IMR-90 (cell line): ENCODE measurements around the gene ENOX1. TPM values are rescaled to one million over a fixed set of nuclear protein-coding genes. Genes with fewer than 3 reads are reported as not detected.

ENCODE experiments used
- ATAC-seq: fragments of 200-7000 bp; cut with Tn5 transposase; 2 replicates; pipeline ENCODE4 v1.9.1; 2020; ENCODE audit warnings: low read depth, mild to moderate bottlenecking, moderate library complexity
- BruUV-seq: library from RNA; stranded (reverse); fragments of 400-500 nt; replicated peaks from 2 replicates; lab custom pipeline; 2021; lab: Mats Ljungman, UMichigan
- CTCF ChIA-PET: fragments of 300-600 bp; formaldehyde crosslinking; extraction: SDS; loops from one replicate; lab custom pipeline; 2021; ENCODE audit warnings: antibody characterized with exemption; lab: Yijun Ruan, JAX
- POLR2A ChIA-PET: fragments of 300-600 bp; sonication (Branson Sonifier 250); formaldehyde crosslinking; loops from one replicate; lab custom pipeline; 2022; ENCODE audit warnings: antibody characterized with exemption; ENCODE audit not compliant: unreplicated experiment; lab: Charles Lee
- DNase-seq: peaks from one replicate; pipeline ENCODE4 v3.0.0; 2013
- H2AFZ ChIP-seq: replicated peaks from 2 replicates; pipeline ENCODE3; 2013; ENCODE audit warnings: low read length, mild to moderate bottlenecking; ENCODE audit not compliant: poor library complexity
- H2AK5ac ChIP-seq: 2 replicates; pipeline ENCODE4 v1.6.1; 2013; ENCODE audit warnings: low read depth, low read length, inconsistent platforms
- H2AK9ac ChIP-seq: replicated peaks from 2 replicates; pipeline ENCODE3; 2013; ENCODE audit warnings: mild to moderate bottlenecking, low read depth, low read length, moderate library complexity; ENCODE audit not compliant: poor library complexity
- H2BK120ac ChIP-seq: 2 replicates; pipeline ENCODE4 v1.6.1; 2013; ENCODE audit warnings: low read depth, low read length, inconsistent platforms
- H2BK15ac ChIP-seq: 3 replicates; pipeline ENCODE4 v1.6.1; 2013; ENCODE audit warnings: low read depth, low read length, inconsistent platforms
- H2BK20ac ChIP-seq: 2 replicates; pipeline ENCODE4 v1.6.1; 2013; ENCODE audit warnings: low read depth, mild to moderate bottlenecking, inconsistent platforms, low read length, moderate library complexity
- H2BK5ac ChIP-seq: 2 replicates; pipeline ENCODE4 v1.6.1; 2013; ENCODE audit warnings: mild to moderate bottlenecking, low read depth, low read length, inconsistent platforms; ENCODE audit not compliant: poor library complexity, severe bottlenecking
- H3K14ac ChIP-seq: replicated peaks from 2 replicates; pipeline ENCODE4 v1.6.1; 2013; ENCODE audit warnings: low read depth, low read length, inconsistent platforms
- H3K18ac ChIP-seq: 2 replicates; pipeline ENCODE4 v1.6.1; 2013; ENCODE audit warnings: low read depth, low read length, control low read depth
- H3K23ac ChIP-seq: 2 replicates; pipeline ENCODE4 v1.6.1; 2013; ENCODE audit warnings: low read depth, low read length, inconsistent platforms
- H3K27ac ChIP-seq: 2 replicates; pipeline ENCODE4 v1.5.1; 2013; ENCODE audit warnings: mild to moderate bottlenecking, control low read depth, low read length; ENCODE audit not compliant: insufficient read depth
- H3K27me3 ChIP-seq: 2 replicates; pipeline ENCODE4 v1.6.1; 2013; ENCODE audit warnings: low read length; ENCODE audit not compliant: control insufficient read depth, insufficient read depth
- H3K36me3 ChIP-seq: 2 replicates; pipeline ENCODE4 v1.6.1; 2013; ENCODE audit warnings: low read length, mixed read lengths; ENCODE audit not compliant: control insufficient read depth, insufficient read depth
- H3K4ac ChIP-seq: 2 replicates; pipeline ENCODE4 v1.6.1; 2013; ENCODE audit warnings: low read depth, low read length, inconsistent platforms
- H3K4me1 ChIP-seq: 2 replicates; pipeline ENCODE4 v1.6.1; 2013; ENCODE audit warnings: low read length, mixed read lengths; ENCODE audit not compliant: control insufficient read depth, insufficient read depth
- H3K4me2 ChIP-seq: 2 replicates; pipeline ENCODE4 v1.6.1; 2013; ENCODE audit warnings: low read depth, mild to moderate bottlenecking, control low read depth, low read length, moderate library complexity
- H3K4me3 ChIP-seq: 2 replicates; pipeline ENCODE4 v1.5.1; 2013; ENCODE audit warnings: low read depth, mild to moderate bottlenecking, control low read depth, low read length, moderate library complexity; ENCODE audit not compliant: insufficient read depth
- H3K56ac ChIP-seq: 2 replicates; pipeline ENCODE4 v1.6.1; 2013; ENCODE audit warnings: low read length, inconsistent platforms; ENCODE audit not compliant: insufficient read depth; ENCODE audit errors: extremely low read depth
- H3K79me1 ChIP-seq, 2 experiments: 2 replicates each; pipeline ENCODE4 v1.6.1; 2013; ENCODE audit warnings: low read length in 2 of 2, inconsistent platforms in 1 of 2, low read depth in 1 of 2
- H3K9ac ChIP-seq: 2 replicates; pipeline ENCODE4 v1.6.1; 2013; ENCODE audit warnings: low read depth, low read length, control low read depth
- H3K9me1 ChIP-seq: 2 replicates; pipeline ENCODE4 v1.6.1; 2013; ENCODE audit warnings: low read length, inconsistent platforms; ENCODE audit not compliant: insufficient read depth
- H3K9me3 ChIP-seq: 2 replicates; pipeline ENCODE4 v1.6.1; 2013; ENCODE audit warnings: low read length; ENCODE audit not compliant: control insufficient read depth, insufficient read depth
- H4K20me1 ChIP-seq: 2 replicates; pipeline ENCODE4 v1.6.1; 2013; ENCODE audit warnings: low read length, inconsistent platforms; ENCODE audit not compliant: insufficient read depth
- H4K5ac ChIP-seq: 2 replicates; pipeline ENCODE4 v1.6.1; 2013; ENCODE audit warnings: mild to moderate bottlenecking, low read depth, low read length, control low read depth
- H4K8ac ChIP-seq, 2 experiments: 2 replicates each; pipeline ENCODE4 v1.6.1; 2013; ENCODE audit warnings: low read depth in 2 of 2, low read length in 2 of 2, control low read depth in 1 of 2, inconsistent platforms in 1 of 2
- H4K91ac ChIP-seq: 2 replicates; pipeline ENCODE4 v1.6.1; 2013; ENCODE audit warnings: low read depth, low read length, inconsistent platforms; ENCODE audit not compliant: insufficient read depth
- BHLHE40 ChIP-seq: fragments of 150-350 bp; IDR thresholded peaks from 2 replicates; pipeline ENCODE4 v1.6.1; 2016; ENCODE audit warnings: mild to moderate bottlenecking, low read depth, low read length
- CHD1 ChIP-seq: IDR thresholded peaks from 2 replicates; pipeline ENCODE4 v1.6.1; 2012; ENCODE audit warnings: low read depth, low read length, improper control_type of control experiment
- FOS ChIP-seq: fragments of 150-350 bp; IDR thresholded peaks from 2 replicates; pipeline ENCODE4 v1.6.1; 2016; ENCODE audit warnings: low read depth, low read length
- MAFK ChIP-seq: IDR thresholded peaks from 2 replicates; pipeline ENCODE4 v1.6.1; 2012; ENCODE audit warnings: low read depth, low read length, improper control_type of control experiment
- MAZ ChIP-seq: IDR thresholded peaks from 2 replicates; pipeline ENCODE4 v1.6.1; 2012; ENCODE audit warnings: low read depth, mild to moderate bottlenecking, low read length, improper control_type of control experiment, moderate library complexity, borderline replicate concordance
- POLR2A ChIP-seq: IDR thresholded peaks from 2 replicates; pipeline ENCODE4 v1.6.1; 2012; ENCODE audit warnings: mild to moderate bottlenecking, low read depth, low read length
- RCOR1 ChIP-seq: IDR thresholded peaks from 2 replicates; pipeline ENCODE4 v1.6.1; 2012; ENCODE audit warnings: mild to moderate bottlenecking, low read length, improper control_type of control experiment; ENCODE audit not compliant: insufficient replicate concordance
- RFX5 ChIP-seq: IDR thresholded peaks from 2 replicates; pipeline ENCODE4 v1.8.0; 2012; ENCODE audit warnings: low read depth, mild to moderate bottlenecking, low read length, moderate library complexity
- WGBS, 2 experiments: methylation state at CpG; one replicate each; pipeline versions ENCODE4 v1.1.5 to v1.1.7; 2013; ENCODE audit warnings: missing lambda C conversion rate in 2 of 2; ENCODE audit not compliant: insufficient read length in 1 of 2; ENCODE audit errors: extremely low coverage in 2 of 2; 5-methylcytosine and 5-hydroxymethylcytosine counted together
- dilution Hi-C: fragments of 300-500 bp; cut with HindIII; formaldehyde crosslinking; loops from one replicate; pipeline ENCODE4 v1.14.3; 2018; ENCODE audit warnings: low sequenced_read_pairs; ENCODE audit not compliant: unreplicated experiment
- in situ Hi-C: fragments of 300-500 bp; cut with MboI; formaldehyde crosslinking; loops from 3 replicates; pipeline ENCODE4 v1.14.3; 2019; ENCODE audit warnings: low sequenced_read_pairs, inconsistent platforms, mixed read lengths
- intact Hi-C: fragments of 100-400 bp; cut with micrococcal nuclease; formaldehyde crosslinking; loops from 2 replicates; pipeline ENCODE4 v1.10.0; 2022
- polyA plus RNA-seq, 3 experiments: library from polyadenylated mRNA; depleted of rRNA; stranded (reverse); fragments of >200 nt; gene quantifications; 2 replicates each; pipeline ENCODE4 v1.2.3, GENCODE V29; 2012; ENCODE audit warnings: low replicate concordance in 1 of 3
- total RNA-seq: library from RNA; depleted of rRNA; stranded (reverse); fragments of >200 nt; gene quantifications from 2 replicates; pipeline ENCODE4 v1.2.3, GENCODE V29; 2012
- TF ChIP-seq, protein P1 (sequence below): conservative IDR thresholded peaks from 2 replicates; pipeline ENCODE4 v1.5.1; 2012; ENCODE audit warnings: mild to moderate bottlenecking, low read depth, low read length, improper control_type of control experiment
- TF ChIP-seq, protein P2 (sequence below): fragments of 150-350 bp; IDR thresholded peaks from 2 replicates; pipeline ENCODE4 v1.6.1; 2016; ENCODE audit warnings: low read depth, mild to moderate bottlenecking, low read length, moderate library complexity, borderline replicate concordance

The ENOX1 gene
- total and polyA plus RNA-seq, 2 of the 4 experiments (the other 2 are of a cell fraction) = 0.99 to 1.3 TPM

DNA sequence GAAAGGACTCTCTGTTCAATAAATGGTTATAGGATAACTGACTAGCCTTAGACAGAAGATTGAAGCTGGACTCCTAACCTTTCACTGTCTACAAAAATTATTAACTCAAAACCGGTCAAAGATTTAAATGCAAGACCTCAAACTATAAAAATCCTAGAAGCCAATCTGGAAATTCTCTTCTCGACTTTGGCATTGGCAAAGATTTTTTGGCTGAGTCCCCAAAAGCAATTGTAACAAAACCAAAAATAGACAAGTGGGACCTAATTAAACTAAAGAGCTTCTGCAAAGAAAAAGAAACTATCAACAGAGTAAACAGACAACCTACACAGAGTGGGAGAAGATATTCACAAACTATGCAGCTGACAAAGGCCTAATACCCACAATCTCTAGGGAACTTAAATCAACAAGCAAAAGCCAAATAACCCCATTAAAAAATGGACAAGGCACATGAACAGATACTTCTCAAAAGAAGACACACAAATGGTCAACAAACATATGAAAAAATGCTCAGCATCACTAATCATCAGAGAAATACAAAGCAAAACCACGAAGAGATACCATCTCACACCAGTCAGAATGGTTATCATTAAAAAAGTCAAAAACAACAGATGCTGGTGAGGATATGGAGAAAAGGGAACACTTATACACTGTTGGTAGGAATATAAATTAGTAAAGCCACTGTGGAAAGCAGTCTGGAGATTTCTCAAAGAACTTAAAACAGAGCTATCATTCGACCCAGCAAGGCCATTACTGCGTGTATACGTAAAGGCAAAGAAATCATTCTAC, 497.1 kb downstream of the ENOX1 start:
- H3K9me1 ChIP-seq = peaks cover 12% of the 10 kb centered on the region; the same call in 1 of the 2 replicates
- dilution Hi-C loops = no loop called here
- no peak overlapping the region for H2AK9ac ChIP-seq
- H3K4me1 ChIP-seq = peaks cover 22% of the 10 kb centered on the region
- H3K18ac ChIP-seq = peak overlapping the region; percentile 29; the same call in 1 of the 2 replicates
- no peak overlapping the region for H2AK5ac ChIP-seq
- H3K56ac ChIP-seq = no peak overlapping the region
- H3K4ac ChIP-seq = no peak overlapping the region
- H3K27ac ChIP-seq = no peak overlapping the region
- 0 out of 2 replicates have a peak overlapping the region, but pooled peaks have one; percentile 33 for H2BK20ac ChIP-seq
- in situ Hi-C loops = no loop called here
- ChIA-PET CTCF (no interaction called here), POLR2A (no interaction called here)
- DNase-seq (peak; percentile 27), ATAC-seq (peak; percentile 50)
- no peaks in the 10 kb centered on the region for H3K36me3 ChIP-seq
- H3K9ac ChIP-seq = no peak overlapping the region
- H4K8ac ChIP-seq = no peak overlapping the region
- no peak overlapping the region for H3K23ac ChIP-seq
- no peak overlapping the region for H3K4me3 ChIP-seq
- no peaks in the 10 kb centered on the region for H3K27me3 ChIP-seq
- intact Hi-C loops = no loop called here
- no peaks in the 10 kb centered on the region for H4K20me1 ChIP-seq
- H2AFZ ChIP-seq = no peak overlapping the region
- no CpG with 5 or more reads among the region's 6 CpGs for WGBS, 2 experiments
- no peak overlapping the region; the same call in 1 of the 2 replicates for H4K5ac ChIP-seq
- no peak overlapping the region for H3K14ac ChIP-seq
- no peak overlapping the region for H3K4me2 ChIP-seq
- no peak overlapping the region for H4K91ac ChIP-seq
- no peaks in the 10 kb centered on the region for H3K79me1 ChIP-seq
- TF ChIP-seq BHLHE40 (no peak), FOS (no peak), MAFK (no peak), POLR2A (no peak), RFX5 (no peak), RCOR1 (no peak), CHD1 (no peak), MAZ (no peak)
- TF ChIP-seq, protein P1, sequence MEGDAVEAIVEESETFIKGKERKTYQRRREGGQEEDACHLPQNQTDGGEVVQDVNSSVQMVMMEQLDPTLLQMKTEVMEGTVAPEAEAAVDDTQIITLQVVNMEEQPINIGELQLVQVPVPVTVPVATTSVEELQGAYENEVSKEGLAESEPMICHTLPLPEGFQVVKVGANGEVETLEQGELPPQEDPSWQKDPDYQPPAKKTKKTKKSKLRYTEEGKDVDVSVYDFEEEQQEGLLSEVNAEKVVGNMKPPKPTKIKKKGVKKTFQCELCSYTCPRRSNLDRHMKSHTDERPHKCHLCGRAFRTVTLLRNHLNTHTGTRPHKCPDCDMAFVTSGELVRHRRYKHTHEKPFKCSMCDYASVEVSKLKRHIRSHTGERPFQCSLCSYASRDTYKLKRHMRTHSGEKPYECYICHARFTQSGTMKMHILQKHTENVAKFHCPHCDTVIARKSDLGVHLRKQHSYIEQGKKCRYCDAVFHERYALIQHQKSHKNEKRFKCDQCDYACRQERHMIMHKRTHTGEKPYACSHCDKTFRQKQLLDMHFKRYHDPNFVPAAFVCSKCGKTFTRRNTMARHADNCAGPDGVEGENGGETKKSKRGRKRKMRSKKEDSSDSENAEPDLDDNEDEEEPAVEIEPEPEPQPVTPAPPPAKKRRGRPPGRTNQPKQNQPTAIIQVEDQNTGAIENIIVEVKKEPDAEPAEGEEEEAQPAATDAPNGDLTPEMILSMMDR = no peak
- TF ChIP-seq, protein P2, sequence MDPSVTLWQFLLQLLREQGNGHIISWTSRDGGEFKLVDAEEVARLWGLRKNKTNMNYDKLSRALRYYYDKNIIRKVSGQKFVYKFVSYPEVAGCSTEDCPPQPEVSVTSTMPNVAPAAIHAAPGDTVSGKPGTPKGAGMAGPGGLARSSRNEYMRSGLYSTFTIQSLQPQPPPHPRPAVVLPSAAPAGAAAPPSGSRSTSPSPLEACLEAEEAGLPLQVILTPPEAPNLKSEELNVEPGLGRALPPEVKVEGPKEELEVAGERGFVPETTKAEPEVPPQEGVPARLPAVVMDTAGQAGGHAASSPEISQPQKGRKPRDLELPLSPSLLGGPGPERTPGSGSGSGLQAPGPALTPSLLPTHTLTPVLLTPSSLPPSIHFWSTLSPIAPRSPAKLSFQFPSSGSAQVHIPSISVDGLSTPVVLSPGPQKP = no peak
- peak overlapping the region; percentile 10 for H2BK5ac ChIP-seq
- BruUV-seq = no TSS peak
- H3K9me3 ChIP-seq = no peaks in the 10 kb centered on the region
- H2BK120ac ChIP-seq = no peak overlapping the region
- peak overlapping the region; percentile 4; the same call in 2 of the 3 replicates for H2BK15ac ChIP-seq
